ENCODE results near the gene SLC22A12. TPM values are rescaled to one million over a fixed set of nuclear protein-coding genes. Genes with fewer than 3 reads are reported as not detected.
"Not testable (repeated sequence)": the region's sequence is repeated elsewhere in the genome, so short reads cannot be mapped to it uniquely, and the experiment has no call there.

The SLC22A12 gene
- total RNA-seq, 2 donors from 2014 or later, result not detected

GRCh38 chr11:64558869-64559268 lies 32.2 kb upstream of the SLC22A12 start:
- no peak overlapping the region for H3K27ac Mint-ChIP-seq
- no peak for DNase-seq
- H3K36me3 Mint-ChIP-seq (ENCODE audit: low read depth), result no peaks in the 10 kb centered on the region
- H3K9me3 ChIP-seq (ENCODE audit: control insufficient read depth, low read length, poor library complexity, severe bottlenecking), result no peaks in the 10 kb centered on the region
- no peak overlapping the region for H3K4me3 Mint-ChIP-seq
- H3K4me1 Mint-ChIP-seq, result no peaks in the 10 kb centered on the region
- peaks cover 22% of the 10 kb centered on the region for H3K27me3 Mint-ChIP-seq
- ATAC-seq, result no peak

- no peaks in the 10 kb centered on the region for H3K4me1 Mint-ChIP-seq
- peaks cover 22% of the 10 kb centered on the region for H3K27me3 Mint-ChIP-seq
- no peaks in the 10 kb centered on the region for H3K36me3 Mint-ChIP-seq (ENCODE audit: low read depth)
- H3K9me3 ChIP-seq (ENCODE audit: control insufficient read depth, low read length, poor library complexity, severe bottlenecking), result no peaks in the 10 kb centered on the region
- ATAC-seq (no peak), DNase-seq (no peak)
- no peak overlapping the region for H3K4me3 Mint-ChIP-seq
- no peak overlapping the region for H3K27ac Mint-ChIP-seq
These were observed 31.5 kb upstream of the SLC22A12 start for GRCh38 chr11:64559351-64560138.

GRCh38 chr11:64560139-64560771 lies 30.8 kb upstream of the SLC22A12 start:
- Mint-ChIP-seq H3K27ac (no peak overlapping the region), H3K27me3 (peaks cover 22% of the 10 kb centered on the region), H3K4me3 (no peak overlapping the region), H3K4me1 (no peaks in the 10 kb centered on the region), H3K36me3 (ENCODE audit: low read depth) (no peaks in the 10 kb centered on the region)
- DNase-seq (no peak), ATAC-seq (no peak)
- H3K9me3 ChIP-seq (ENCODE audit: control insufficient read depth, low read length, poor library complexity, severe bottlenecking), result no peaks in the 10 kb centered on the region

DNA sequence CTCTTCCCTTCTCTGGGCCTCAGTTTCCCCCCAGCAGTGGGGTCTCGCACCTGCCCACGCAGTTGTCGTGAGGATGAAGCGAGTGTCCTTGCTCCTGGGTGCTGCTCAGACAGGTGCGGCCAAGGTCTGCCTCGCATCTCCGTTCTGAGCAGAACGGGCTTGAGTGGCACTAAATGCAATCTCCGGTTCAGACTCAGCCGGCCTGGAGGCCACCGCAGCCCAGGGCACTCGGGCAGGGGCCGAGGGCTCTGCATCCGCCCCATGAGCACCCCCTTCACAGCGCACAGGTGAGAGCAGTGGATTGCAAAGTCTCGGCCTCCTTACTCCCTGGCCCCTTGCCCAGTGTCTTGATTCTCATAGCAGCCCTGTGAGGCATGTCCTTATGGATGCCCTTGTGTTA lies 30.1 kb upstream of the SLC22A12 start:
- Mint-ChIP-seq H3K36me3 (ENCODE audit: low read depth) (no peaks in the 10 kb centered on the region), H3K27ac (no peak overlapping the region), H3K4me3 (no peak overlapping the region), H3K27me3 (peaks cover 22% of the 10 kb centered on the region), H3K4me1 (no peaks in the 10 kb centered on the region)
- ATAC-seq, result no peak
- DNase-seq, result no peak
- H3K9me3 ChIP-seq (ENCODE audit: control insufficient read depth, low read length, poor library complexity, severe bottlenecking), result no peaks in the 10 kb centered on the region

DNA sequence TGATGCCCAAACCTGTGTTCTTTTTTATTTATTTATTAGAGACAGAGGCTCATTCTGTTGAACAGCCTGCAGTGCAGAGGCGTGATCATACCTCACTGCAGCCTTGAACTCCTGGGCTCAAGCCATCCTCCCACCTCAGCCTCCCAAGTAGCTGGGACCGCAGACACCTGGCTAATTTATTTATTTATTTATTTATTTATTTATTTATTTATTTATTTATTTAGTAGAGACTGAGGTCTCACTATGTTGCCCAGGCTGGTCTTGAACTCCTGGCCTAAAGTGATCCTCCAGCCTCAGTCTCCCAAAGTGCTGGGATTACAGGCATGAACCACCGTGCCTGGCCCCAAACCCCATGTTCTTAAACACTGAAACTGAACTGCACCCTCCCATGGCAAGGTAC lies 29.6 kb upstream of the SLC22A12 start:
- H3K27ac Mint-ChIP-seq; ATAC-seq; H3K36me3 Mint-ChIP-seq (ENCODE audit: low read depth); H3K4me3 Mint-ChIP-seq; DNase-seq; H3K4me1 Mint-ChIP-seq; H3K9me3 ChIP-seq (ENCODE audit: control insufficient read depth, low read length, poor library complexity, severe bottlenecking): not testable (repeated sequence)
- peaks cover 22% of the 10 kb centered on the region for H3K27me3 Mint-ChIP-seq

GRCh38 chr11:64561984-64562722 lies 28.9 kb upstream of the SLC22A12 start:
- H3K27ac Mint-ChIP-seq, result no peak overlapping the region
- no peak for ATAC-seq
- DNase-seq, result no peak
- H3K9me3 ChIP-seq (ENCODE audit: control insufficient read depth, low read length, poor library complexity, severe bottlenecking), result no peaks in the 10 kb centered on the region
- peaks cover 17% of the 10 kb centered on the region for H3K27me3 Mint-ChIP-seq
- H3K4me1 Mint-ChIP-seq, result peaks cover 2% of the 10 kb centered on the region
- no peaks in the 10 kb centered on the region for H3K36me3 Mint-ChIP-seq (ENCODE audit: low read depth)
- H3K4me3 Mint-ChIP-seq, result no peak overlapping the region

DNA sequence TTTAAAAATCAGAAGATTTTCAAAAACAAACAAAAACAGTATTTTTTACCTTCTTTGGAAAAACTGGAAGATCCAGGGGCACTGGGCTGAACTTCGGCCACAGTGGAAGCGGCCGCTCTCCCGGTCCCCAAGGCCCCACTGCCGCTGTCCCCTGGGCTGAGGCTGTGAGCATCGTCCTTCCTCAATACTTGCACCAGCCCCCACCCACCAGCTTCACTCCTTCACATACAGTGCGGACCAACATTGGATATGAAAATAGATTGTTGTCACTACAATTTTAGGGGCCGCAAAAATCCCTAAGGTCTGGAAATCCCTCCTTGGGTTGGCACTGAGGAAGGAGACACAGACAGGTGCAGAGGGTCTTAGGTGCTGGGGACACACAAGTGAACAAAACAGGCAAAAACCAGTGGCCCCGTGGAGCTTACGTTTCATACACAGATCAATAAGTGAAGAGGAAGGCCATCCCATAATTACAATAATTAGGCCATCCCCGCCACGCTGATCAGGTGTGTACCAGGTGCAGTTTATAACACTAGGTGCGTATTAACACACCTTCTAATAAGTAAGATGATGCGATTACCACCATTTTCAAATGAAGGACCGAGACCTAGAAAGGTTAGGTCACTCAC lies 28.2 kb upstream of the SLC22A12 start:
- ATAC-seq (no peak), DNase-seq (no peak)
- H3K9me3 ChIP-seq (ENCODE audit: control insufficient read depth, low read length, poor library complexity, severe bottlenecking), result no peaks in the 10 kb centered on the region
- peaks cover 14% of the 10 kb centered on the region for H3K27me3 Mint-ChIP-seq
- H3K4me1 Mint-ChIP-seq, result peaks cover 2% of the 10 kb centered on the region
- no peak overlapping the region for H3K27ac Mint-ChIP-seq
- H3K4me3 Mint-ChIP-seq, result no peak overlapping the region
- no peaks in the 10 kb centered on the region for H3K36me3 Mint-ChIP-seq (ENCODE audit: low read depth)

DNA sequence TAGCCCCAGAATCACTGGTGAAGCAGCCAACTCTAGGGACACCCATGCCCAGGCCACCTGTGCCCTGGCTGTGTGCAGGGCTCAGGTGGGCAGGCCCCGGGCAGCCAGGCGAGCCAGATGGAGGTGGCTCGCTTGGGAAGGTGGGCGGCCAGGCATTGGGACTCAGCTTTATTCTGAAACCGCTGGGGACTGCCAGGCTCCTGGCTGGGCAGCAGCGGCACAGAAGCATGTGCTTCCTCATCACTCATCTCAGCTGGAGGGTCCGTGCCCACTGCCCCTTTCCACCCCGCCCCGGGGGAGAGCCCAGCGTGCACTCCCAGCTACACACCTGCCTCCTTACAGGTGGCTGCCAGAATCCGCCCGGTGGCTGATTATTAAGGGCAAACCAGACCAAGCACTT lies 27.1 kb upstream of the SLC22A12 start:
- no peak for ATAC-seq
- H3K27ac Mint-ChIP-seq, result no peak overlapping the region
- no peak overlapping the region for H3K4me3 Mint-ChIP-seq
- H3K4me1 Mint-ChIP-seq, result peaks cover 2% of the 10 kb centered on the region
- H3K36me3 Mint-ChIP-seq (ENCODE audit: low read depth), result no peaks in the 10 kb centered on the region
- DNase-seq, result no peak
- peaks cover 9% of the 10 kb centered on the region for H3K27me3 Mint-ChIP-seq
- H3K9me3 ChIP-seq (ENCODE audit: control insufficient read depth, low read length, poor library complexity, severe bottlenecking), result no peaks in the 10 kb centered on the region

- Mint-ChIP-seq H3K36me3 (ENCODE audit: low read depth) (no peaks in the 10 kb centered on the region), H3K27me3 (peaks cover 8% of the 10 kb centered on the region), H3K27ac (no peak overlapping the region), H3K4me3 (no peak overlapping the region), H3K4me1 (peaks cover 2% of the 10 kb centered on the region)
- ATAC-seq (no peak), DNase-seq (no peak)
- no peaks in the 10 kb centered on the region for H3K9me3 ChIP-seq (ENCODE audit: control insufficient read depth, low read length, poor library complexity, severe bottlenecking)
These were observed 26.6 kb upstream of the SLC22A12 start for GRCh38 chr11:64564419-64564818.

- Mint-ChIP-seq H3K36me3 (ENCODE audit: low read depth) (no peaks in the 10 kb centered on the region), H3K27me3 (peaks cover 16% of the 10 kb centered on the region), H3K4me1 (peaks cover 2% of the 10 kb centered on the region), H3K27ac (no peak overlapping the region), H3K4me3 (peak overlapping the region; percentile 45)
- DNase-seq (no peak), ATAC-seq (no peak)
- H3K9me3 ChIP-seq (ENCODE audit: control insufficient read depth, low read length, poor library complexity, severe bottlenecking), result no peaks in the 10 kb centered on the region
These were observed 25.8 kb upstream of the SLC22A12 start for GRCh38 chr11:64564947-64565889.

DNA sequence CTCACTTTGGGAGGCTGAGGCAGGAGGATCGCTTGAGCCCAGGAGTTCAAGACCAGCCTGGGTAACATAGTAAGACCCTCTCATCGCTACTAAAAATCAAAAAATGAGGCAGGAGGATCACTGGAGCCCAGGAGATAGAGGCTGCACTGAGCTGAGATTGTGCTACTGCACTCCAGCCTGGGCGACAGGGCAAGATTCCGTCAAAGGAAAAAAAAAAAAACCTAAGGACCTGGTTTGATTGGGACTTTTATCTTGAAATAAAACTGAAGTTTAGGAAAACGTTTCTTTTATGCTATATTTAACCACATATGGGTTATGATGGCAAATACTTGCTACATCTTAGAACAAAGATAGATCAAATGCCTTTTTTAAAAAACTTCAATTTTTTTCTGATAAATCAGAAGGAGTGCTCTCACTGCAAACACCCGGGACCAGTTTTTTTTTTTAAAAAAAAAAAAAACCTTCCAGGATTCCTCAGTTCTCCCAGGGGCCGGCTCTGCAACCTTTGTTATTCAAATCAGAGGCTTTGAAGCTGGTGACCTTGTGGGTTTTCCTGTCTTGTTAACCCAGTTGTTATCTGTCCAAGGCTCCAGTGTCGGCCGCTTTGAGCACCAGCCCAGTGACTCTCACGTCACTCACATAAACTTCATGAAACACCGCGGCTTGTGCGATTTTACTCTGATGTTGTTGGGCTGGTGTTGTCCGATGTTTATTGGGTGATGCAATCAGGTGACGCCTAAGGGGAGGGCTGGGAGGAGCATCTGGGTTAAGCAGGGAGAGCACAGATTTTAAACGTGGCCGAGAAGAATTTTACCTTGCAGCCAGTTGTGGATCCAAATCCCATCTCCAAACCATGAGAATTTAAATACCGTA lies 24.7 kb upstream of the SLC22A12 start:
- H3K4me3 Mint-ChIP-seq, result peak overlapping the region; percentile 19
- ATAC-seq, result peak; percentile 92
- H3K27ac Mint-ChIP-seq, result peak overlapping the region; percentile 72
- no peaks in the 10 kb centered on the region for H3K36me3 Mint-ChIP-seq (ENCODE audit: low read depth)
- H3K4me1 Mint-ChIP-seq, result peaks cover 2% of the 10 kb centered on the region
- DNase-seq, result no peak
- H3K9me3 ChIP-seq (ENCODE audit: control insufficient read depth, low read length, poor library complexity, severe bottlenecking), result no peaks in the 10 kb centered on the region
- peaks cover 11% of the 10 kb centered on the region for H3K27me3 Mint-ChIP-seq

Measured in T-helper 17 cell (primary cell).